IPS-18a (cell line): ENCODE measurements around the gene INSYN2B.

Source experiments
- H3K27ac ChIP-seq: one replicate; pipeline ENCODE4 v1.5.1; 2013; ENCODE audit warnings: low read length
- H3K27me3 ChIP-seq: one replicate; pipeline ENCODE4 v1.6.1; 2013; ENCODE audit warnings: mild to moderate bottlenecking, low read length; ENCODE audit not compliant: control insufficient read depth, insufficient read depth
- H3K36me3 ChIP-seq: one replicate; pipeline ENCODE4 v1.6.1; 2013; ENCODE audit warnings: low read depth, low read length; ENCODE audit not compliant: control insufficient read depth
- H3K4me1 ChIP-seq: one replicate; pipeline ENCODE4 v1.6.1; 2013; ENCODE audit warnings: low read depth, low read length; ENCODE audit not compliant: control insufficient read depth
- H3K4me3 ChIP-seq: one replicate; pipeline ENCODE4 v1.5.1; 2013; ENCODE audit warnings: low read length
- H3K9ac ChIP-seq: one replicate; pipeline ENCODE4 v1.6.1; 2013; ENCODE audit warnings: mild to moderate bottlenecking, low read length, moderate library complexity
- H3K9me3 ChIP-seq: one replicate; pipeline ENCODE4 v1.6.1; 2013; ENCODE audit warnings: low read depth, low read length; ENCODE audit not compliant: control insufficient read depth

The INSYN2B gene

GRCh38 chr5:169945831-169946261 is 34.4 kb downstream of the INSYN2B start:
- no peak overlapping the region for H3K9ac ChIP-seq
- H3K27ac ChIP-seq, result no peak overlapping the region
- peaks cover 14% of the 10 kb centered on the region for H3K4me1 ChIP-seq
- no peaks in the 10 kb centered on the region for H3K36me3 ChIP-seq
- no peaks in the 10 kb centered on the region for H3K9me3 ChIP-seq
- no peaks in the 10 kb centered on the region for H3K27me3 ChIP-seq
- H3K4me3 ChIP-seq, result no peak overlapping the region

- Histone ChIP-seq H3K27ac (no peak overlapping the region), H3K36me3 (no peaks in the 10 kb centered on the region)
Measured at GRCh38 chr5:169944922-169945680, 35.2 kb downstream of the INSYN2B start.

GRCh38 chr5:169944115-169944514 is 36.2 kb downstream of the INSYN2B start:
- Histone ChIP-seq H3K27me3 (no peaks in the 10 kb centered on the region), H3K4me1 (peaks cover 14% of the 10 kb centered on the region), H3K9ac (no peak overlapping the region), H3K9me3 (no peaks in the 10 kb centered on the region), H3K27ac (no peak overlapping the region), H3K36me3 (no peaks in the 10 kb centered on the region), H3K4me3 (no peak overlapping the region)

More at GRCh38 chr5:169944922-169945680, 35.2 kb downstream of the INSYN2B start:
- Histone ChIP-seq H3K27me3 (no peaks in the 10 kb centered on the region), H3K9ac (no peak overlapping the region), H3K4me1 (peaks cover 14% of the 10 kb centered on the region), H3K4me3 (no peak overlapping the region), H3K9me3 (no peaks in the 10 kb centered on the region)

- Histone ChIP-seq H3K9me3 (no peaks in the 10 kb centered on the region), H3K36me3 (no peaks in the 10 kb centered on the region), H3K27me3 (no peaks in the 10 kb centered on the region), H3K9ac (no peak overlapping the region), H3K4me1 (peaks cover 14% of the 10 kb centered on the region), H3K27ac (no peak overlapping the region), H3K4me3 (no peak overlapping the region)
Measured at GRCh38 chr5:169943026-169943425, 37.3 kb downstream of the INSYN2B start.

- Histone ChIP-seq H3K27ac (no peak overlapping the region), H3K27me3 (no peaks in the 10 kb centered on the region), H3K4me3 (no peak overlapping the region), H3K9ac (no peak overlapping the region), H3K36me3 (no peaks in the 10 kb centered on the region), H3K4me1 (peaks cover 14% of the 10 kb centered on the region), H3K9me3 (no peaks in the 10 kb centered on the region)
Measured at GRCh38 chr5:169942181-169942580, 38.1 kb downstream of the INSYN2B start.

GRCh38 chr5:169941542-169941941 is 38.8 kb downstream of the INSYN2B start:
- no peak overlapping the region for H3K4me3 ChIP-seq
- no peaks in the 10 kb centered on the region for H3K27me3 ChIP-seq
- H3K9me3 ChIP-seq, result no peaks in the 10 kb centered on the region
- H3K9ac ChIP-seq, result no peak overlapping the region
- no peak overlapping the region for H3K27ac ChIP-seq
- no peaks in the 10 kb centered on the region for H3K36me3 ChIP-seq
- peaks cover 14% of the 10 kb centered on the region for H3K4me1 ChIP-seq

- Histone ChIP-seq H3K36me3 (no peaks in the 10 kb centered on the region), H3K9me3 (no peaks in the 10 kb centered on the region), H3K27me3 (no peaks in the 10 kb centered on the region), H3K4me1 (no peaks in the 10 kb centered on the region), H3K27ac (no peak overlapping the region), H3K4me3 (no peak overlapping the region), H3K9ac (no peak overlapping the region)
Measured at GRCh38 chr5:169939731-169940130, 40.6 kb downstream of the INSYN2B start.

GRCh38 chr5:169938439-169938838 is 41.9 kb downstream of the INSYN2B start:
- H3K9me3 ChIP-seq, result no peaks in the 10 kb centered on the region
- no peak overlapping the region for H3K27ac ChIP-seq
- no peak overlapping the region for H3K4me3 ChIP-seq
- H3K4me1 ChIP-seq, result no peaks in the 10 kb centered on the region
- H3K27me3 ChIP-seq, result no peaks in the 10 kb centered on the region
- no peak overlapping the region for H3K9ac ChIP-seq
- no peaks in the 10 kb centered on the region for H3K36me3 ChIP-seq

GRCh38 chr5:169935762-169936161 is 44.5 kb downstream of the INSYN2B start:
- Histone ChIP-seq H3K4me1 (no peaks in the 10 kb centered on the region), H3K27ac (no peak overlapping the region)

GRCh38 chr5:169934990-169935389 is 45.3 kb downstream of the INSYN2B start:
- H3K9ac ChIP-seq, result no peak overlapping the region
- H3K4me1 ChIP-seq, result no peaks in the 10 kb centered on the region
- no peaks in the 10 kb centered on the region for H3K36me3 ChIP-seq
- H3K9me3 ChIP-seq, result no peaks in the 10 kb centered on the region
- H3K4me3 ChIP-seq, result no peak overlapping the region
- H3K27me3 ChIP-seq, result no peaks in the 10 kb centered on the region
- no peak overlapping the region for H3K27ac ChIP-seq

More at GRCh38 chr5:169935762-169936161, 44.5 kb downstream of the INSYN2B start:
- Histone ChIP-seq H3K27me3 (no peaks in the 10 kb centered on the region), H3K9me3 (no peaks in the 10 kb centered on the region), H3K9ac (no peak overlapping the region), H3K4me3 (no peak overlapping the region), H3K36me3 (no peaks in the 10 kb centered on the region)

GRCh38 chr5:169933616-169934015 is 46.7 kb downstream of the INSYN2B start:
- no peaks in the 10 kb centered on the region for H3K4me1 ChIP-seq
- H3K27ac ChIP-seq, result no peak overlapping the region
- H3K4me3 ChIP-seq, result no peak overlapping the region
- H3K9ac ChIP-seq, result no peak overlapping the region
- no peaks in the 10 kb centered on the region for H3K27me3 ChIP-seq
- H3K9me3 ChIP-seq, result no peaks in the 10 kb centered on the region
- no peaks in the 10 kb centered on the region for H3K36me3 ChIP-seq

GRCh38 chr5:169933127-169933526 is 47.2 kb downstream of the INSYN2B start:
- H3K9me3 ChIP-seq, result no peaks in the 10 kb centered on the region
- no peak overlapping the region for H3K27ac ChIP-seq
- no peak overlapping the region for H3K9ac ChIP-seq
- H3K36me3 ChIP-seq, result no peaks in the 10 kb centered on the region
- H3K4me3 ChIP-seq, result no peak overlapping the region
- H3K27me3 ChIP-seq, result no peaks in the 10 kb centered on the region
- H3K4me1 ChIP-seq, result no peaks in the 10 kb centered on the region
